Stimulated activated CD4-positive, alpha-beta T cell treated with anti-CD3 and anti-CD28 coated beads, Interleukin-15, amount 100 ng/mL, for 24 hours (primary cell): Measurements from ENCODE around the gene LENG1.
A peak's percentile ranks its signal among the peaks of the same experiment; 100 is the strongest.

ENCODE experiments used
- DNase-seq: peaks from one replicate; pipeline ENCODE4 v3.0.0-alpha.2; 2020

LENG1 gene

DNA sequence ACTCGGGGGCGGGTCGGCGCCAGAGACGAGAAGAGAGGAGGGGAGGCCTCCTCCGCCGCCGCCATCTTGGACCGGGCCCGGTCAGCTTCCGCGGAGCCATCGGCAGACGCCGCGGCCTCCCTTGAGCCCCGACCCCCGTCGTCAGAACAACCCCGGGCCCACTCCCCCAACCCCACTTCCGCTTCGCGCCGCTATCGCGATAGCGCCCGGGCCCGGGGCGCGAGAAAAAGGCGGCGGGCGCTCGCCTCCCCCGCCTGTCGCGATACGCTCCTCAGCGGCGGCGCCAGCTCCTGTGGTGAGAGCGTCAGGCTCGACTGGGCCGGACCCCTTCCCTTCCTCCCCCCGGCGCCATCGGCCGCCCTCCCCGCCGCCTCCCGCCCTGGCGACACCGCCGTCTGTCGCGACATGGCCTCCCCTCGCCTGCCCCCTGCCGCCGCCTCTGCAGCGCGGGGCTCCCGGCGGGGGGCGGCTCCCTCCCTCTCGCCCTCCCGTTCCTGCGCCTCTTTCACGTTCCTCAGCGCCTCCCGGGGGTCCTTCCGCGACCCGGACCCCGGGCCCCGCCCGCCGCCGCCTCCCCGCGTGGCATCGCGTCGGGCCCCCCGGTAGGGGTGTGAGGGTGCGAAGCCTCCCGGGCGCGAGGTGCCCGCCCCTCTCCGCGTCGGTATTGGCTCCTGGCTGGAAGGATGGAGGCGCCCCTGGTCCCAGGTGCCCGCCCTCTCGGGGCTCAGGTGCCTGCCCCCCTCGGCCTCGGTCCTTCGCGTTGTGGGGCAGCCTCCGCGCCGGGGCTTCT is 21.6 kb downstream of the LENG1 start, which contains the start of gene CNOT3:
Gene CNOT3, plus strand, starts transcription at position 64 of the 790 bp plus-strand sequence. CDS start 5,217 bp downstream, outside the sequence.
- peak; percentile 51 for DNase-seq

DNA sequence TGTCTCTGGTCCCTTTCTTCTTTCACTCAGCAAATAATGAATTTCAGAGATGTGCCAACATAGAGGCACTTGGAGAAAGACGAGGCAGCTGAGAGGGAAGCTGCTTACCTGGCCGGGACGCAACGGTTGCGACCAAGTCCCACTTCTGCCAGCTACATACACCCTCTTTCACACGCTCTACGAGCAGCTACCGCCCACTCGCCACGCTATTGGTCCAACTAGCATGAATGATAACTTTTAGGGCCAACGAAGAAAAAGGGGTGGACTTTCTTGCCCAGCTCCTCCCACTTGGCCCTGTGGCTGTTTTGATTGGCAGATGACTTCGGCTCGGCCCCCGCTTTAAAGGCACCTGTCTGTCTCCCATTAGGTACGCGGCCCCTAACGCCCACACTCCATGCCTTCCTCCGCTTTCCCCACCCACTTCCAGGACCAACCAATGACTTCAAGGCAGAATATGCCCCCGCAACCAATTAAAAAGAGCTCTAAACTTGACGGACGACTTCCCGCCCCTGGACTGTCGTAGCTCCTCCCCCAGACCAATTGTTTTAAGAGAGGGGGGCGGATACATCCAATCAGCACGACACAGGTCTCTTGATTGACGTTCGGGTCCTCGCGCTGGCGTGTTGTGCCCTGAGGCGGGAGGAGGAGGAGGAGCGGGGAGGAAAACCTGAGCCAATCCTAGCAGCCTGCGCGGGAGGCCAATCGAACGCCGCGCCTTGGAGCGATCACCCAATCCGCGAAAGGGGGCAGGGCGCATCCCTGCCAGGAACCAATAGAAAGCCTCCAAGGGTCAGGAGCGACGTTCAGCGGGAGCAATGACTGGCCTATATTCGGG is 22.4 kb downstream of the LENG1 start:
- peak; percentile 99 for DNase-seq

DNA sequence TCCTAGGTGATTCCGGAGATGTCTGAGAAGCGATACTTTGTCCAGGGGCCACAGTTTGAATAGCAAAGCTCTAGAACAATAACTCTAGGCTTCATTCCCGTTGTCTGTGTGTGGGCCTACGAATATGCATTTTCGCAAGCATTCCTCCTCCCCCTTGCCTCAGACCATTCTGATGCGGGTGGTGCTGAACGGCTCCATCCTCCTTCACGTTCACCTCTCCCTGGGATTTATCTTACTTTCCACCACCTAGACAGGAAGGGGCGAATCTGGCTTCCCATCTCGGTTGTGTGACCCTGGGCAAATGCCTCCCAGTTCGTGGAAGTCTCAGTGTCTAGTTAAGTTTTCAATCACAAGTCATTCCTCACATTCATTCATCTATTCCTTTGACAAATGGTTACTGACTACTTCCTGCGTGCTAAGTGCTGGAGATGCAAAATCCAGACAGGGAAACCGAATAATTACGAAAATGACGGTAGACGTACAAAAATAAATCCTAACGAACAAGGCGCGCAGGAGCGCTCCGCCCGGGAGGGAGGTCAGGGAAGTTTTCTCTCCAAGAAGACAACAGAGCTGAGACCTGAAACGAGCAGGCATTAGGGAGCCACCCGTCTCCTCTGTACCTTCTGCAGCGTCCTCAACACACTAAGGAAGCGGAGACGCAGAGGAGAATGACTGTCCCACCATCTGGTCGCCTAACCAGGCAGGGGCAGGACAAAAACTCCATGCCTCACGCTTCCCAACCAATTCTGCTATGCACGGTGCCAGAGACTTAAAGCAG is 23.2 kb downstream of the LENG1 start:
- no peak for DNase-seq

DNA sequence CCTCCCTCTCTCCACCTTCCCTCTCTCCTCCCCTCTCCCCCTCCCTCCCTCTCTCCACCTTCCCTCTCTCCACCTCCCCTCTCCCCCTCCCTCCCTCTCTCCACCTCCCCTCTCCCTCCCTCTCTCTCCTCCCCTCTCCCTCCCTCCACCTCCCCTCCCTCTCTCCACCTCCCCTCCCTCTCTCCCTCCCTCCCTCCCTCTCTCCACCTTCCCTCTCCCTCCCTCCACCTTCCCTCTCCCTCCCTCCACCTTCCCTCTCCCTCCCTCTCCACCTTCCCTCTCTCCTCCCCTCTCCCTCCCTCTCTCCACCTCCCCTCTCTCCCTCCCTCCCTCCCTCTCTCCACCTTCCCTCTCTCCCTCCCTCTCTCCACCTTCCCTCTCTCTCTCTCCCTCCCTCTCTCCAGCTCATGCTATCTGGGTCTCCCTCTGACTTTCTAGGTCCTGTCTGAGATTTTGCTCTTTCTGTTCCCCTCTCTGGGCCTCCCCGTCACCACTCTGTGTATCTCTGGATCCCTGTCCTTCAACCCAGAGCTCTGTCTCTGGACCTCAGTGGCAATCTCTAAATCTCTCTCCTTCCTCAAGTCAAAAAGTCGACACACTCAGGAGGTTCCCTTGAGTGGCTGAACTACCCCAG is 25.4 kb downstream of the LENG1 start:
- DNase-seq: no peak

DNA sequence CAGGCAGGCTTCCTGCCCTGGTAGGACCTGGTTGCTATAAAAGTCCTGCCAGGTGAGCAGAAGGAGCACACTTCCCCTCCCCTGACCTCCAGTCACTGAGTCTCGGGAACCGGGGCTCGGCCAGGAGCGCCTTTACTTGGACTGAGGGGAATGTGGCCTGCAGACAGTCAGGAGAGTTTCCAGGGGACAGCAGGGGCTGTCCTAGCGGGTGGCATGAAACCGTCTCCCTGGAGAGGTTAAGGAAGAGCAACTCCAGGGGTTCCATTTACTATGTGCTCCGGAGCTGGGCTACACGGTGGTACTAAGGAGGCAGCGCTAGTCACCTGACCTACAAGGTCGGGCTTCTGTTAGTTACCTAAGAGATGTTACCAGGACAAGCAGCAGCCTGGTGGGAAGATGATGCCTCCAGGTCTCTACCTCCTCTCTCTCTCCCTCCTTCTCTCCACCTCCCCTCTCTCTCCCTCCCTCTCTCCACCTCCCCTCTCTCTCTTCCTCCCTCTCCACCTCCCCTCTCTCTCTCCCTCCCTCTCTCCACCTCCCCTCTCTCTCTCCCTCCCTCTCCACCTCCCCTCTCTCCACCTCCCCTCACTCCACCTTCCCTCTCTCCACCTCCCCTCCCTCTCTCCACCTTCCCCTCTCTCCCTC is 26.1 kb downstream of the LENG1 start:
- no peak for DNase-seq

DNA sequence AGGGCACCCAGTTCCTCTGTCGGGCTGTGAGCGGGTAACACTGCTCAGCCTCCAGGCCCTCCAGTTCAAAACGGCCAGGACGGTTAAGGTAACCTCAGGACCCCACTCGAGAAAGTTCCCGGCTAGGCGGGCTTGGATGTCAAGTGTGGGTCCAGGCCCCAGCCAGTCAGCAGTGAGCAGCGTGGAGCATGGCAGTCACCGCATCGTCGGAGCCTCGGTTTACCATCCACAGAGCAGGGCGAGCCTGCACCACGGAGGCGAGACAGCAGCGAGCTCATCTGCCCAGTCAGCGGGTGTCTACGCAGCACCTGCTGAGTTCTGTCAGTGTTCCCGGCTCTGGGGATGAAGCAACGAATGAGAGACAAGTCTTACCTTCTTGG is 29.9 kb downstream of the LENG1 start:
- no peak for DNase-seq

DNA sequence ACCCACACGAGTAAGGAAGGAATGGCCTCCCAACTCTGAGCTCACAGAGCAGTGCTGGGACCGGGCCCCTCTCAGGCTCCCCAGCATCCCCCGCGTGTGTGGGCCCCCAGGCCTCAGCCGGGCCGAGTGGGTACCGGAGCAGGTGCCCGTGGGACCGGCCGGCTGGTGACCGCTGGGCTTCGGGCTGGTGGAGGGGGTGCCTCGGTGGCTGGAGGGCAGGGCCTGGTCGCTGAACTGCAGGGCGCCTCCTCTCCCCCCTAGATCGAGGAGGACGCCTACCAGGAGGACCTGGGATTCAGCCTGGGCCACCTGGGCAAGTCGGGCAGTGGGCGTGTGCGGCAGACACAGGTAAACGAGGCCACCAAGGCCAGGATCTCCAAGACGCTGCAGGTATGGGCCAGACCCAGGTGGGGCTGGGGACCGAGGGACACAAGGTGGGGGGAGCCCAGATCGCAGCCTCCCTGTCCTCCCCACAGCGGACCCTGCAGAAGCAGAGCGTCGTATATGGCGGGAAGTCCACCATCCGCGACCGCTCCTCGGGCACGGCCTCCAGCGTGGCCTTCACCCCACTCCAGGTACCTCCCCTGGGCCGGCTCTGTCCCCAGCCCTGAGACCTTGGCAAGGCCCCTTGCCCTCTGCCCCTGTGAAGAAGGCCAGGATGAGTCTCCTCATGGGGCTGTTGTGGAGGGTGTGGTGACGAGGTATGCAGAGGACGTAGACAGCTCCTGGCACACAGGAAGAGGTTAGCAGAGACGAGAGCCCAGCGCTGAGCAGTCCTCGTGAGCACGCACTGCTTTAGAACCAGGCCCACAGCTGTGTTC is 30.5 kb downstream of the LENG1 start:
- no peak for DNase-seq

DNA sequence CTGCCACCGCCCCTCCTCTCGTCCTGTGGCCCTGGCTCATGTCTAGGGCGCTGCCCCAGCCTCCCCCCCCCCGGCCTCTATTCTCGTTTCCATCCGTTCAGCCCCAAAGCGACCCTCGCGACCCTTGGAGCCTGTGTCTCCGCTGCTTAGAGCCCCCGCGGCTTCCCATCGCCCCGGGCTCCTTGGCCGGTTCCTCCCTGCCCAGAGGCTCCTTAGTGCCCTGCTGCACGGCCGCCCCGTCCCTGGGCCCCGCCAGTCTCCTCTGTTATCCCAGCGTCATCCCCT is 31.1 kb downstream of the LENG1 start:
- DNase-seq: no peak

DNA sequence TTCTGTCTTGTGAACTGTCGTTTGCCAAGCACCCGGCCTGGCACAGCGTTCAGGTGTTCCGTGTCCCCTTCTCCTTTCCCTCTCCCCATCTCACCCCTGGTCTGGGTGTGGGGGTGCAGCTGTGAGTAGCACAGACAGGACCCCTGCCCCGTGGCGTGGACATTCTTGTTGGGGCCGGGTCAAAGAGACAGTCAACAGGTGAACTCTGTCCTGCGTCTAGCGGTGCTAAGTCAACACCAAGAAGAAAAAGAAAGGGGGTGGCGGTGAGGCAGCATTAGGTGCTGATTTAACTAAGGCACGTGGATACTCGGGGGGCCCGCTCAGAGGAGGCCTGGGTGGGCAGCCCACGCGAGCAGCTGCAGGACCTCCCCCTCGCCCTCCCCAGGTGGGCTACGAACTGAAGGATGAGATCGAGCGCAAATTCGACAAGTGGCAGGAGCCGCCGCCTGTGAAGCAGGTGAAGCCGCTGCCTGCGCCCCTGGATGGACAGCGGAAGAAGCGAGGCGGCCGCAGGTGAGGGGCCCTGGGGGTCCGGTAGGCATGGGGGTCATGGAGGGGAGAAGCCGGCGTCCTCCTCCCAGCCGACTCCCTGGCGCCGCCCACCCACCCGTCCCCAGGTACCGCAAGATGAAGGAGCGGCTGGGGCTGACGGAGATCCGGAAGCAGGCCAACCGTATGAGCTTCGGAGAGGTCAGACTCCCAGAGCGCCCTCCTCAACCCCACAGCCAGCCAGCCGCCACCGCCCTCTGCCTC is 31.7 kb downstream of the LENG1 start:
- no peak for DNase-seq

DNA sequence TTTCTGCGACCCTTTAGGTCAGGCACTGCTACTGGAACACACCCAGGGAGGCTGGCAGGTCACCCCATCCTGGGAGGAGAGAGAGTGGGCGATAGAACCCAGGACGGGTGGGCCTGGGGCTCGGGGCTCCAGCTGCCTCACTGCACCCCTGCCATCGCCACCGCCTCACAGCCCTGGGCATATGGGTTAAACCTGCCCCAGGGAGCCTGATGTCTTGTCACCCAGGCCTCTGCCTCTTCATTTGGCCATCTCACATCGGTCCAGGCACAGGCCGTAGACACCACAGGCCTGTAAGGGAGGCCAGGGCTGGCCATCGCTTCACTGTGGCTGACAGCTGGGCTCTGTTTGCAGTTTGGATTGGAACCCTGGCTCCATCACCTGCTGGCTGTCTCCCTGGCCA is 33.8 kb downstream of the LENG1 start:
- DNase-seq: no peak

DNA sequence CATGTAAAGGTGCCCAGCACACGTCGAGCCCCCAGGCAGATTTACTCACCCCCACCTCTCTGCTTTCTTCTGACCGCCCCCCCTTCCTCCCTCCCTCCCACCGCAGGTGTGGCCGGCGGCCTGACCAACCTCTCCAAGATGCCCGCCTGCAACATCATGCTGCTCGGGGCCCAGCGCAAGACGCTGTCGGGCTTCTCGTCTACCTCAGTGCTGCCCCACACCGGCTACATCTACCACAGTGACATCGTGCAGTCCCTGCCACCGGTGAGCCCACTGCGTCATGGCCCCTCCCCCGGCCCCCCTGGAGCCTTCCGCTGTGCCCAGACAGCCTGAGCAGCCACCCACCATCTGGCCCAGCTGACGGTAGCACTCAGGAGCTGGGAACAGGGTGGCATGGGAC is 35.1 kb downstream of the LENG1 start:
- no peak for DNase-seq

DNA sequence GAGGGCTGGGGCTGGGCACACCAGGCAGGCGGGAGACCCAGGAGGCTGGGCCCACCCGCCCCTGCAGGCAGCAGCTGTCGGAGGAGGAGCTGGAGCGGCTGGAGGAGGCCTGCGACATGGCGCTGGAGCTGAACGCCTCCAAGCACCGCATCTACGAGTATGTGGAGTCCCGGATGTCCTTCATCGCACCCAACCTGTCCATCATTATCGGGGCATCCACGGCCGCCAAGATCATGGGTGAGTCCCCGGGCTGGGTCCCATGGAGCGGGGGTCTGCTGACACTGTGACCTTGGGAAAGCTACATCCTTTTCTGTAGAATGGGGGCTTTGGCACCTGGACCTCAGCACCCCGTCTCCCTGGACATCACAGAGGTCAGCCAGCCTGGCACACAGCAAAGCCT is 35.8 kb downstream of the LENG1 start:
- no peak for DNase-seq

DNA sequence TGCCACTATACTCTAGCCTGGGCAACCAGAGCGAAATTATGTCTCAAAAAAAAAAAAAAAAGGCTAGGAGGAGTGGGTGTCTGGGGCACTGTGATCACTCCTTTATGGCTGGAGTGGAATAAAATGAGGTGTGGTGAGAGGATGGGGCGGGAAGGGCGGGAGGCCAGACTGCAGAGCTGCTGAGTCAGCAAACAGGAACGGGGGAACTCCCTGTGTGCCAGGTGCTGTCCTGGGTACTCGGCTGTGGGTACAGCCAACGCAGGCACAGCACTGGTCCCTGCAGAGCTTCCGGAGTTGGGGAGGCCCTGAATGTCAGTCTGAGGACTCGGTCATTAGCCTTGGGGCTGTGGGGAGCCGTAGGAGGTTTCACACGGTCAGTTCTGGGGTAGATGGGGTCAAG is 38.3 kb downstream of the LENG1 start:
- DNase-seq: no peak

DNA sequence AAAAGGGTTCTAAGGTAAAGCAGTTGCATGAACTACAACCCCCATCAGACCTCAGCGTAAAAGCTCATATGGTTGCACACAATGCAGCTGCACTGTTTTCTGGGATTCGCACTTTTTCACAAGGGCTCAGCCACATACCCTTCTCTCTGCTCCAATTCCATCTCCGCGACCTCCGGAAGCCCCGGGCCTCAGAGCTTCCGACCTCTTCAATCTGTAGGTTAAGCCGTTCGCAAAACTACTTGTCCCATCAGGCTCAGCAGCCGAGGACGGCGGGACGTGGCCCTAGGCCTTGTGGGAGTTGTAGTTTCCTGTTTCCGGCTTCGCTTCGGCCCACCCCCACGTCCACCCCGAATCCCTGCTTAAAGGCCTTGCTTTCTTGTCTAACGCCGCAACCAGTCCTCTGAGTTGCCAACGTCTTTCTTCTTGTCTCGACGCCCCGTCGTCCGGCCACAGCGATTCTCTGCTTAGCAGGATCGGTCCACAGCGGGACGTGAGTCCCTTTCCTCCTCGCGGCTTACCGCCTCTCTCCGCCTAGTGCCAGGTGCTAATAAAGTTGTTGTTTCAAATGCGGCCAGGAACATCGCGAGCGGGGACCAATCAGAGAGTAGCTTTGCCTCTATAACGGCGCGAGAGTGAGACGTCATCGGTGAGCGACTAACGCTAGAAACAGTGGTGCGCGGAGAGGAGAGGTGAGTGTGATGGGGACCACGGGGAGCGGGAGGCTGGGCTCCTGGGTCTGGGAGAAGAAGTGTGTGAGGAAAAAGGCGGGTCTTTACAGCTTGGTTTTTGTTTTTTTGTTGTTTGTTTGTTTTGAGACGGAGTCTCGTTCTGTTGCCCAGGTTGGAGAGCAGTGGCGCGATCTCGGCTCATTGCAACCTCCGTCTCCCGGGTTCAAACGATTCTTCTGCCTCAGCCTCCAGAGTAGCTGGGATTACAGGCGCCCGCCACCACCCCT is 44.1 kb downstream of the LENG1 start, which contains the start of the genes PRPF31 and TFPT:
Gene PRPF31, plus strand, starts transcription at position 646 of the 955 bp plus-strand sequence. CDS start 2,525 bp downstream, outside the sequence.
Gene TFPT, minus strand, starts transcription at position 549 of the 955 bp plus-strand sequence. Its CDS starts 388 bp downstream, at position 161.
- DNase-seq: peak; percentile 97

DNA sequence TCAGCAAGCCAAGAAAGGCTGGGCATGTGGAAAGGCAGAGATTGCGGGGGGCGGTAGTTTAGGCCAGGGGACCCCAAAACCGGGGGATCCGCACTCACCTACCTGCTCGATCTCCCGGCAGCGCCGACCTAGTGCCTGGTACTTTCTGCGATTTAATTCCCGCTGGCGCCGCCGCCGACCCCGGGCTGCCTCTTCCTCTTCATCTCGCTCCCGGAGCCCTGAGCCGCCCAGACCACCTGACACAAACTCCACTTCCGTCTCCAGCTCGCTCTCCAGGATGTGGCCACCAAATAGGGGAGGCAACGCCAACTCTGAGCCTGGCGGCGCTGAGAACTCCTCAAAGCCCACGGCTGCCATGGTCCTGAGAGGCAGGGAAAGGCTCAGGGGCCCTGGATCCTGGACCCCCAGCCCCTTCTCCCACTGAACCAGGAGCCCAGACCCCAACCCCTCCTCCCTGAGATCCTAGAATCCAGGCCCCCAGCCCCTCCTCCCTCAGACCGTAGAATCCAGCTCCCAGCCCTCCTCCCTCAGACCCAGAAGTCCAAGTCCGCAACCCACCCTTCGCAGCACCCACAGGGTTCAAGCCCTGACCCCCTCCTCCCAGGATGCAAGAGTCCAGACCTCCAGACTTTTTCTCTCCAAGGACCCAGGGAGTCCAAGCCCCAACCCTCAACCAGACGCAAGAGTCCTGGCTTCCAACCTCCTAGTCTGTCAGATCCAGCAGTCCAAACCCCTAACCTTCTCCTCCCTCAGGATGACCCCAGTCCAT is 45.0 kb downstream of the LENG1 start:
- DNase-seq: peak; percentile 69

DNA sequence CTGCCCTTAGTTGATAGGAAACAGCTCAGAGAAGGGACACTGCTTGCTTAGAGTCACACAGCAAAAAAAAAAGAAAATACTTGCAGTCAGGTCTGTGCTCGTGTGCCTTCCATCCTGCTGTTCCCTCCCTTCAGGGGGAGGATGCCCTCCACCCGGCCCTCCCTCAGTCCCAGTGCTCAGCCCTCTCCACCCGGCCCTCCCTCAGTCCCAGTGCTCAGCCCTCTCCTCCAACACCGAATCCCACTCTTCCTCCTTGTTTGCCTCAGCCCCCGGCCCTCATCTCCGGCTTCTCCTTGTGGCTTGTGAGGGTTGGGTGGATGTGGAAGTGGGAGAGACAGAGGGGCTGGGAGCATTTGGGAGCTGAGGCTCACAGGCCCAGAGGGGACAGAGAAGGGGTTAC is 49.9 kb downstream of the LENG1 start:
- DNase-seq: no peak

DNA sequence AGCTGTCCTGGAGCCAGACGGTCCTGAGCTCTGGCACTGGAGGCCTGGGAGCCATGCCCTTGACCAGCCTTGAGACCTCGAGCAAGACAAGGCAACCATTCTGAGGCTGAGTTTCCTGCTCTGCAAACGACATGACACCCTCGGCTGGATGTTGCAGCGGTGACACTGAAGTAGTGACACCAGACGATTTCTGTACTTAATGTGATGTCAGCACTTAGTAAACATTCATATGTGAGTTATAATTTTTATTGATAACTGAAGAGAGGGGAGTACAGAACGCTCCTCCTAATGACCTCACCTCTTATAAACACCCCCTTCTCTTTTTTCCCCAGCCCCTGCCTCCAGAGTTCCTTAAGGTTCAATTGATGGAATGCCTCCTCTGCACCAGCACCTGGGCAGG is 51.0 kb downstream of the LENG1 start:
- no peak for DNase-seq

DNA sequence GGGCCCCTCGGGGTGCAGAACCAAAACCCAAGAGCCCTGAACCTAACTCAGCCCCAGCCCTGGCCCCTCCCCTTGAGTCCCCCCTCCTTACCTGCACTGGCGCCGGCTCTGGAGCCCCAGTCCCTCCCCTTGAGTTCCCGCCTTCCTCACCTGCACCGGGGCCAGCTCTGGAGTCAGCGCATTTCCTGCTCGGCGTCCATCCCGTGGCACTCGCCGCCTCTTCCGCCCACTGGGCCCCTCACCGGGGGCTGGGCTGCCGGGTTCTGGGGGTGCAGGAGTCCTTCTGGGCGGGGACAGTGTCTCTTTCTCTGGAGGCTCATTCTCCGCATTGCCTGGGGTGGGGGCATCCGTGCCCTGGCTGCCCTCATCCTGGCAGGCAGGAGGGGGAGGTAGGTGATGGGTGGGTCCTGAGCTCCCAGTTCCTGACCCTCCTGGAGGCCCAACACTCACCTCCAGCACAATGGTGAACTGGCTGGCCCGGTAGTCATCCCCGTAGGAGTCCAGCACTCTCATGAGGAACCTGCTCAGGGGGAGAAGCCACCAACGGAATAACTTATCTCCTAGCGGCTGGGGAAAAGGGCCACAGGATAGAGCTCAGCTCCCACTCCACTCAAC is 51.5 kb downstream of the LENG1 start:
- DNase-seq: no peak
